Activated CD4-positive, alpha-beta memory T cell treated with anti-CD3 and anti-CD28 coated beads, Interleukin-2, amount 10 ng/mL, durations not matched to agents 7 days and 5 days (primary cell): Measurements from ENCODE around the gene ZNF174. TPM values are rescaled to one million over a fixed set of nuclear protein-coding genes. Genes with fewer than 3 reads are reported as not detected.

Experiments used
- CTCF ChIA-PET: fragments of 350-600 bp; sonication (Branson Sonifier 250); formaldehyde crosslinking; loops from one replicate; lab custom pipeline; 2021; ENCODE audit warnings: antibody characterized with exemption, inconsistent platforms; lab: Charles Lee
- POLR2A ChIA-PET: fragments of 350-600 bp; sonication (Branson Sonifier 250); formaldehyde crosslinking; loops from one replicate; lab custom pipeline; 2021; ENCODE audit warnings: antibody characterized with exemption; lab: Charles Lee
- DNase-seq: peaks from one replicate; pipeline ENCODE4 v3.0.0-alpha.2; 2020
- H3K27ac Mint-ChIP-seq: one replicate; pipeline ENCODE4 v1.8.0; 2021; ENCODE audit warnings: mild to moderate bottlenecking, mixed read lengths
- H3K27me3 Mint-ChIP-seq: one replicate; pipeline ENCODE4 v1.8.0; 2021; ENCODE audit warnings: mixed read lengths
- H3K36me3 Mint-ChIP-seq: one replicate; pipeline ENCODE4 v1.8.0; 2021; ENCODE audit warnings: low read depth, mixed read lengths
- H3K4me1 Mint-ChIP-seq: one replicate; pipeline ENCODE4 v1.8.0; 2021; ENCODE audit warnings: mixed read lengths
- H3K4me3 Mint-ChIP-seq: one replicate; pipeline ENCODE4 v1.8.0; 2021; ENCODE audit warnings: mild to moderate bottlenecking, mixed read lengths
- H3K9me3 Mint-ChIP-seq: one replicate; pipeline ENCODE4 v1.8.0; 2021; ENCODE audit warnings: mixed read lengths
- total RNA-seq, 2 experiments: library from RNA; stranded (reverse); gene quantifications; one replicate each; pipeline ENCODE4 v1.2.3, GENCODE V29; 2021

The ZNF174 gene
- total RNA-seq, 2 experiments from 2014 or later: 11.0 to 12.4 TPM

- H3K27me3 Mint-ChIP-seq: no peaks in the 10 kb centered on the region
- H3K27ac Mint-ChIP-seq: no peak overlapping the region
- no peak for DNase-seq
- CTCF ChIA-PET: interaction anchor here (1.2 kb wide), 1 partner anchor 10 kb away, joined by 5 read pairs; no protein-coding TSS in a partner anchor
- peaks cover 22% of the 10 kb centered on the region for H3K36me3 Mint-ChIP-seq
- H3K4me3 Mint-ChIP-seq: no peak overlapping the region
- POLR2A ChIA-PET: interaction anchor here (2.0 kb wide), 1 partner anchor 53 kb away, joined by 5 read pairs; the partner anchor contains the start of gene ZNF174
- H3K4me1 Mint-ChIP-seq: peaks cover 38% of the 10 kb centered on the region
- H3K9me3 Mint-ChIP-seq: peaks cover 8% of the 10 kb centered on the region
Measured at GRCh38 chr16:3454631-3455147, 53.7 kb downstream of the ZNF174 start.

- POLR2A ChIA-PET: interaction anchor here (0.6 to 2.4 kb wide), 17 partner anchors 13 to 818 kb away, joined by 3 to 36 read pairs (median 4); partner anchors contain the start of genes CLUAP1, NAA60, TIGD7 and ZNF174
- H3K4me1 Mint-ChIP-seq: peaks cover 47% of the 10 kb centered on the region
- no peaks in the 10 kb centered on the region for H3K9me3 Mint-ChIP-seq
- CTCF ChIA-PET: interaction anchor here (0.7 to 1.5 kb wide), 4 partner anchors 13 to 323 kb away, joined by 3 to 6 read pairs (median 5); partner anchors contain the start of genes ZNF174, ZNF213 and ZSCAN32
- peak; percentile 90 for DNase-seq
- no peaks in the 10 kb centered on the region for H3K27me3 Mint-ChIP-seq
- H3K4me3 Mint-ChIP-seq: peak overlapping the region; percentile 74
- peak overlapping the region; percentile 70 for H3K27ac Mint-ChIP-seq
- peaks cover 16% of the 10 kb centered on the region for H3K36me3 Mint-ChIP-seq
Measured at GRCh38 chr16:3457434-3458252, 56.6 kb downstream of the ZNF174 start.

- H3K36me3 Mint-ChIP-seq: peaks cover 16% of the 10 kb centered on the region
- H3K4me3 Mint-ChIP-seq: peak overlapping the region; percentile 88
- H3K27me3 Mint-ChIP-seq: no peaks in the 10 kb centered on the region
- DNase-seq: no peak
- peaks cover 47% of the 10 kb centered on the region for H3K4me1 Mint-ChIP-seq
- H3K9me3 Mint-ChIP-seq: no peaks in the 10 kb centered on the region
- CTCF ChIA-PET: interaction anchor here (0.9 kb wide), 1 partner anchor 15 kb away, joined by 3 read pairs; the partner anchor contains the start of gene NAA60
- H3K27ac Mint-ChIP-seq: peak overlapping the region; percentile 89
- POLR2A ChIA-PET: interaction anchor here (0.7 to 1.6 kb wide), 4 partner anchors 57 to 323 kb away, joined by 3 to 5 read pairs (median 4); partner anchors contain the start of genes ZNF174, ZNF213 and ZSCAN32
Measured at GRCh38 chr16:3458278-3458851, 57.4 kb downstream of the ZNF174 start.

GRCh38 chr16:3458852-3459361 is 57.9 kb downstream of the ZNF174 start:
- H3K9me3 Mint-ChIP-seq: no peaks in the 10 kb centered on the region
- peaks cover 19% of the 10 kb centered on the region for H3K36me3 Mint-ChIP-seq
- no peak for DNase-seq
- ChIA-PET CTCF (interaction anchor here (0.9 kb wide), 1 partner anchor 15 kb away, joined by 3 read pairs; the partner anchor contains the start of gene NAA60), POLR2A (interaction anchor here (0.7 to 1.6 kb wide), 4 partner anchors 58 to 324 kb away, joined by 3 to 5 read pairs (median 4); partner anchors contain the start of genes ZNF174, ZNF213 and ZSCAN32)
- peak overlapping the region; percentile 88 for H3K4me3 Mint-ChIP-seq
- H3K27me3 Mint-ChIP-seq: no peaks in the 10 kb centered on the region
- peak overlapping the region; percentile 89 for H3K27ac Mint-ChIP-seq
- H3K4me1 Mint-ChIP-seq: peaks cover 50% of the 10 kb centered on the region

Other genes starting within 250 kb of the ZNF174 start
- gene OR1F1, start 213.0 kb upstream of the ZNF174 start, total RNA-seq: not detected
- gene ZNF200, start 166.1 kb upstream of the ZNF174 start, total RNA-seq: 10 to 100 TPM; 13.1 to 14.9 TPM
- under 1 TPM; 0.15 to 0.23 TPM for gene MEFV, start 144.6 kb upstream of the ZNF174 start, total RNA-seq
- 10 to 100 TPM; 19.4 to 21.3 TPM for gene ZNF263, start 117.7 kb upstream of the ZNF174 start, total RNA-seq
- 1 to 10 TPM; 5.4 to 7.6 TPM for gene TIGD7, start 95.8 kb upstream of the ZNF174 start, total RNA-seq
- gene ZNF75A, start 95.7 kb upstream of the ZNF174 start, total RNA-seq: 10 to 100 TPM; 34.2 to 36.7 TPM
- not detected for gene OR2C1, start 45.3 kb upstream of the ZNF174 start, total RNA-seq
- 10 to 100 TPM; 17.8 to 18.3 TPM for gene ZSCAN32, start 211 bp upstream of the ZNF174 start, total RNA-seq
- gene ZNF597, start 42.3 kb downstream of the ZNF174 start, total RNA-seq: 1 to 10 TPM; 2.1 to 2.2 TPM
- 10 to 100 TPM; 46.1 to 46.4 TPM for gene NAA60, start 42.5 kb downstream of the ZNF174 start, total RNA-seq
- gene C16orf90, start 94.3 kb downstream of the ZNF174 start, total RNA-seq: not detected
- gene CLUAP1, start 99.8 kb downstream of the ZNF174 start, total RNA-seq: 10 to 100 TPM; 21.9 to 24.1 TPM
- gene NLRC3, start 176.2 kb downstream of the ZNF174 start, total RNA-seq: 10 to 100 TPM; 95.4 to 97.8 TPM
- 10 to 100 TPM; 14.3 to 14.9 TPM for gene SLX4, start 210.4 kb downstream of the ZNF174 start, total RNA-seq